Left renal cortex interstitium (tissue), 4 donors: ENCODE data around the gene GALK2. TPM values are rescaled to one million over a fixed set of nuclear protein-coding genes. Genes with fewer than 3 reads are reported as not detected.

Experiments used
- DNase-seq, 4 donors: peaks; one replicate each; pipeline ENCODE4 v3.0.0-alpha.2; 2013; ENCODE audit warnings: low read depth in 4 of 4, low spot score in 2 of 4, missing footprints in 1 of 4
- polyA plus RNA-seq, 4 donors: library from polyadenylated mRNA; unstranded; fragments of 120-200 nt; gene quantifications; one replicate each; pipeline ENCODE4 v1.2.1, GENCODE V29; 2013; ENCODE audit not compliant: insufficient read length in 4 of 4

The GALK2 gene
- polyA plus RNA-seq, 4 donors: 26.4 to 32.2 (median 31.6) TPM

- DNase-seq: no peak
Observed at GRCh38 chr15:49270541-49271421, 100.7 kb downstream of the GALK2 start.

- DNase-seq: no peak
Observed at GRCh38 chr15:49273734-49274318, 103.8 kb downstream of the GALK2 start.

GRCh38 chr15:49278751-49279150 is 108.7 kb downstream of the GALK2 start:
- DNase-seq: no peak

GRCh38 chr15:49279521-49280456 is 109.7 kb downstream of the GALK2 start:
- DNase-seq: no peak

- DNase-seq: no peak
Observed at GRCh38 chr15:49282366-49282765, 112.3 kb downstream of the GALK2 start.

GRCh38 chr15:49286649-49287404 is 116.8 kb downstream of the GALK2 start:
- no peak for DNase-seq

- no peak for DNase-seq
Observed at GRCh38 chr15:49287481-49287880, 117.4 kb downstream of the GALK2 start.

- DNase-seq: no peak
Observed at GRCh38 chr15:49288391-49288790, 118.3 kb downstream of the GALK2 start.

- DNase-seq: peak in 2 of 4 donors; percentile 16
Observed at GRCh38 chr15:49290191-49290590, 120.1 kb downstream of the GALK2 start.

GRCh38 chr15:49293941-49294340 is 123.9 kb downstream of the GALK2 start:
- no peak for DNase-seq

- DNase-seq: no peak
Observed at GRCh38 chr15:49296258-49296657, 126.2 kb downstream of the GALK2 start.

GRCh38 chr15:49297584-49297983 is 127.5 kb downstream of the GALK2 start:
- no peak for DNase-seq

GRCh38 chr15:49300856-49301255 is 130.8 kb downstream of the GALK2 start:
- no peak for DNase-seq

- no peak for DNase-seq
Observed at GRCh38 chr15:49301562-49301961, 131.5 kb downstream of the GALK2 start.

- DNase-seq: no peak
Observed at GRCh38 chr15:49303003-49303402, 133.0 kb downstream of the GALK2 start.

GRCh38 chr15:49306551-49306950 is 136.5 kb downstream of the GALK2 start:
- DNase-seq: no peak

- DNase-seq: no peak
Observed at GRCh38 chr15:49308686-49309085, 138.6 kb downstream of the GALK2 start.

GRCh38 chr15:49309889-49310288 is 139.8 kb downstream of the GALK2 start:
- DNase-seq: no peak

- DNase-seq: no peak
Observed at GRCh38 chr15:49313650-49314049, 143.6 kb downstream of the GALK2 start.

- no peak for DNase-seq
Observed at GRCh38 chr15:49314716-49315115, 144.7 kb downstream of the GALK2 start.
